ENCODE results near the gene COQ9.

The COQ9 gene

DNA sequence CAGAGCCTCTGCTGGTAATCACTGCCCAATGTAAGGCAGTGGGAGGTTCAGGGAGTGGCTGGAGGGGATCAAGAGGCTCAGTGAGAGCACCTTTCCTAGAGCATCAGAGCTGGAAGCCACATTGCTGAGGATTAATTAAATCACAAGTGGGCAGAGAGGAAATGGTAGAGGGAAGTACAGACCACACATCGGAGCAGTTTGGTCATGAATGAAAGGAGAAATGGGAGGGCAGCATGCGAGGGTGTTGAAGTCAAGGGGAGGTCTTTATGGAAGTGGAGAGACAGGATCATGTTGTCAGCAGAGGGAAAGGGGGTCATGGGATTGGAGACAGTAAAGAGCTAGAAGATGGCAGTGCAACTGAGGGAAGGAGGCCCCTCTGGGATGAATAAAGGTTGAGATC lies 40.4 kb upstream of the COQ9 start (continued):
- no peak for TF ChIP-seq ZNF394 (tag by site-specific recombination; IDR thresholded peaks at IDR 0.05; ENCODE audit: borderline replicate concordance)

DNA sequence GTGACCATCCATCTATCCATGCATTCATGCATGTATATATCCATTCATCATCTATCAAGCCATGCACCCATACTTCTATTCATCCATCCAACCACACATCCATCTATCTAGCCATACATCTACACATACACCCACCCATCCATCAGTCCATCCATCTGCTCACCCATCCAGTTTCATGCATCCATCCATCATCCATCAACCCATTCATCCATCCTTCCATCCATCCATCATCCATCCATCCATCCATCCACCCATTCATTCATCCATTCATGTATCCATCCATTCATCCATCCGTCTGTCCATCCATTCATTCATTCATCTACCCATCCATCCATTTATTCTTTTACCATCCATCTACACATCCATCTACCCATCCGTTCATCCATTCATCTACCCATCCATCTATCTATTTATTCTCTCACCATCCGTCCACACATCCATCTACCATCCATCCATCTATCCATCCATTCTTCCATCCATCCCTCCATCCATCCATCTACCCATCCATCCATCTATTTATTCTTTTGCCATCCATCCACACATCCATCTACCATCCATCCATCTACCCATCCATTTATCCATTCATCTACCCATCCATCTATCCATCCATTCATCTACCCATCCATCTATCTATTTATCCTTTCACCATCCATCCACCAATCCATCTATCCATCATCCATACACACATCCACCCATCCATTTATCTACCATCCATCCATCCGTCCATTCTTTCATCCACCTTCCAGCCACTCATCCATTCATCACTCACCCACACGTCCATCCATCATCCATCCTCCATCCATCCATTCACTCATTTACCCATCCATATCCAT lies 39.5 kb upstream of the COQ9 start:
- H3K4me1 ChIP-seq (ENCODE audit: control insufficient read depth, insufficient read depth, low read length), result no peaks in the 10 kb centered on the region
- no peaks in the 10 kb centered on the region for H3K36me3 ChIP-seq (ENCODE audit: control insufficient read depth in 2 of 2, insufficient read depth in 1 of 2, low read length in 2 of 2)
- TF ChIP-seq ZNF366 (tag by site-specific recombination; conservative IDR thresholded peaks at IDR 0.05) (peak; percentile 97), ZNF544 (tag by site-specific recombination; IDR thresholded peaks at IDR 0.05) (0 out of 2 replicates have a peak, but pooled peaks have one; percentile 6), ZNF23 (tag by site-specific recombination; IDR thresholded peaks at IDR 0.05; ENCODE audit: borderline replicate concordance) (0 out of 2 replicates have a peak, but pooled peaks have one; percentile 44), ZBTB8A (tag by site-specific recombination; IDR thresholded peaks at IDR 0.05) (no peak), ZNF274 (IDR thresholded peaks at IDR 0.05; ENCODE audit: low read length) (no peak), ZNF274 (tag by site-specific recombination; IDR thresholded peaks at IDR 0.05; ENCODE audit: borderline replicate concordance) (0 out of 2 replicates have a peak, but pooled peaks have one; percentile 43), ZNF777 (tag by site-specific recombination; IDR thresholded peaks at IDR 0.05; ENCODE audit: borderline replicate concordance) (0 out of 2 replicates have a peak, but pooled peaks have one; percentile 17), ZBTB17 (tag by site-specific recombination; IDR thresholded peaks at IDR 0.05) (peak; percentile 100), ZNF776 (tag by site-specific recombination; IDR thresholded peaks at IDR 0.05; ENCODE audit: borderline replicate concordance) (0 out of 2 replicates have a peak, but pooled peaks have one; percentile 36)
- TF ChIP-seq, protein P1, sequence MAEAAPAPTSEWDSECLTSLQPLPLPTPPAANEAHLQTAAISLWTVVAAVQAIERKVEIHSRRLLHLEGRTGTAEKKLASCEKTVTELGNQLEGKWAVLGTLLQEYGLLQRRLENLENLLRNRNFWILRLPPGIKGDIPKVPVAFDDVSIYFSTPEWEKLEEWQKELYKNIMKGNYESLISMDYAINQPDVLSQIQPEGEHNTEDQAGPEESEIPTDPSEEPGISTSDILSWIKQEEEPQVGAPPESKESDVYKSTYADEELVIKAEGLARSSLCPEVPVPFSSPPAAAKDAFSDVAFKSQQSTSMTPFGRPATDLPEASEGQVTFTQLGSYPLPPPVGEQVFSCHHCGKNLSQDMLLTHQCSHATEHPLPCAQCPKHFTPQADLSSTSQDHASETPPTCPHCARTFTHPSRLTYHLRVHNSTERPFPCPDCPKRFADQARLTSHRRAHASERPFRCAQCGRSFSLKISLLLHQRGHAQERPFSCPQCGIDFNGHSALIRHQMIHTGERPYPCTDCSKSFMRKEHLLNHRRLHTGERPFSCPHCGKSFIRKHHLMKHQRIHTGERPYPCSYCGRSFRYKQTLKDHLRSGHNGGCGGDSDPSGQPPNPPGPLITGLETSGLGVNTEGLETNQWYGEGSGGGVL (tag by site-specific recombination; IDR thresholded peaks at IDR 0.05), result no peak; the same call in 1 of the 2 replicates
- CTCF ChIA-PET, result interaction anchor here (2.4 kb wide), 1 partner anchor 107 kb away, joined by 8 read pairs; no protein-coding TSS in a partner anchor
- no peak overlapping the region for H3K27ac ChIP-seq (ENCODE audit: extremely low read depth, low read depth, low read length)
- H3K4me3 ChIP-seq (ENCODE audit: low read depth, low read length), result no peak overlapping the region
- POLR2A ChIA-PET, result no interaction called here
- H3K9me3 ChIP-seq (ENCODE audit: control insufficient read depth, insufficient read depth, low read depth, low read length), result no peaks in the 10 kb centered on the region

DNA sequence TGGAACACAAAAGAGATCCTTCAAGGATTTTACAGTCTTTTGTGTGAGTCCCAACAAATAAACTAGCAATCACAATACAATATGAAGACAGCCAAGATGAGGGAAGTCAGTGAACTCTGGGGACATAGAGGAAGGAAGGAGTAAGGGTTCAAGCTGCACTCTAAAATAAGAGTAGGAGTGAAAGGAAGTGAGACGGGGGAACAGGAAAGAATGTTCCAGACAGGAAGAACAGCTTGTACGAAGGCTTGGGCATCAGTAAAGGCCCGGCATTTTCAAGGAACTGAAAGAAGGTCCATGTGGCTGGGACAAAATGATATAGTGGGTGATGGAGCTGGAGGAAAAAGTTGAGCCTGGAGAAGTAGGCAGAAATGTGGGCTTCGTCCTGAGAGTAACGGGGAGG lies 38.2 kb upstream of the COQ9 start:
- ChIA-PET CTCF (interaction anchor here (2.4 kb wide), 1 partner anchor 109 kb away, joined by 8 read pairs; no protein-coding TSS in a partner anchor), POLR2A (interaction anchor here (1.1 kb wide), 1 partner anchor 38 kb away, joined by 4 read pairs; the partner anchor contains the start of genes CIAPIN1 and COQ9)
- H3K36me3 ChIP-seq (ENCODE audit: control insufficient read depth in 2 of 2, insufficient read depth in 1 of 2, low read length in 2 of 2), result no peaks in the 10 kb centered on the region
- no peaks in the 10 kb centered on the region for H3K4me1 ChIP-seq (ENCODE audit: control insufficient read depth, insufficient read depth, low read length)
- no peak overlapping the region for H3K27ac ChIP-seq (ENCODE audit: extremely low read depth, low read depth, low read length)
- H3K4me3 ChIP-seq (ENCODE audit: low read depth, low read length), result no peak overlapping the region
- H3K9me3 ChIP-seq (ENCODE audit: control insufficient read depth, insufficient read depth, low read depth, low read length), result no peaks in the 10 kb centered on the region
- TF ChIP-seq, protein P2, sequence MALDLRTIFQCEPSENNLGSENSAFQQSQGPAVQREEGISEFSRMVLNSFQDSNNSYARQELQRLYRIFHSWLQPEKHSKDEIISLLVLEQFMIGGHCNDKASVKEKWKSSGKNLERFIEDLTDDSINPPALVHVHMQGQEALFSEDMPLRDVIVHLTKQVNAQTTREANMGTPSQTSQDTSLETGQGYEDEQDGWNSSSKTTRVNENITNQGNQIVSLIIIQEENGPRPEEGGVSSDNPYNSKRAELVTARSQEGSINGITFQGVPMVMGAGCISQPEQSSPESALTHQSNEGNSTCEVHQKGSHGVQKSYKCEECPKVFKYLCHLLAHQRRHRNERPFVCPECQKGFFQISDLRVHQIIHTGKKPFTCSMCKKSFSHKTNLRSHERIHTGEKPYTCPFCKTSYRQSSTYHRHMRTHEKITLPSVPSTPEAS (tag by site-specific recombination; IDR thresholded peaks at IDR 0.05), result no peak
- no peak for TF ChIP-seq ZNF391 (tag by site-specific recombination; IDR thresholded peaks at IDR 0.05; ENCODE audit: borderline replicate concordance, low read depth)
- TF ChIP-seq ZNF23 (tag by site-specific recombination; IDR thresholded peaks at IDR 0.05; ENCODE audit: borderline replicate concordance), result no peak
- TF ChIP-seq ZNF221 (tag by site-specific recombination; IDR thresholded peaks at IDR 0.05; ENCODE audit: borderline replicate concordance), result no peak
